Measurements from ENCODE around the gene SEM1.

DNA sequence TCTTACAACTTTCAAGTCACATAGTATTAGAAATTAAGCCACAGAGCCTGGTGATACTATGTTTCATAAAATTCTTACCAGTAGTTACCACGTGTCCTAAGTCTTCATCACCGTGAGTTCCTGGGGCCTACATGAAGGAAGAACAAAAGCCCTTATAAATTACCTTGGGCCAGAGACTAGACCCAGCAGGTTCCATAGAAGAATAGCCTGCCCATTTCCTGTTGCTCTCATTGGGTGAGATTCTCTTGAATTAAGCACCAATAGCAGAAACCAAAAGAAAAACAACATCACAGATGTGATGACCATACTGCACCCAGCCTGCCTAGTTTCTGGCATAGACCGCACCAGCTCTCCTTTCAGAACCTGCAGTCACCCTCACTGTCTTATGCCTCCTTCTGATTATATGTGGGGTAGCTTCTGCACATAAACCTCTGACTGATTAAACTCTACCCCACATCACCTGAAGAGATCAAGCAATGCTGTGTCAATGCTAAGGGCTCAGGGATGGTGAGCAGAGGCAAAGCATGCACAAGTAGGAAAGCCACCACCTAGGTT lies 18.0 kb upstream of the SEM1 start:
- TF ChIP-seq JUN (CRISPR knock-in tag; IDR thresholded peaks at IDR 0.05) (no peak), IRF2 (CRISPR knock-in tag; IDR thresholded peaks at IDR 0.05; ENCODE audit: borderline replicate concordance, low read depth) (no peak), SP1 (CRISPR knock-in tag; conservative IDR thresholded peaks at IDR 0.05) (no peak), TEAD4 (CRISPR knock-in tag; IDR thresholded peaks at IDR 0.05) (no peak), ZNF138 (CRISPR knock-in tag; conservative IDR thresholded peaks at IDR 0.05) (no peak), NFYB (CRISPR knock-in tag; conservative IDR thresholded peaks at IDR 0.05; ENCODE audit: low read depth) (no peak)
- TF ChIP-seq, protein P1, sequence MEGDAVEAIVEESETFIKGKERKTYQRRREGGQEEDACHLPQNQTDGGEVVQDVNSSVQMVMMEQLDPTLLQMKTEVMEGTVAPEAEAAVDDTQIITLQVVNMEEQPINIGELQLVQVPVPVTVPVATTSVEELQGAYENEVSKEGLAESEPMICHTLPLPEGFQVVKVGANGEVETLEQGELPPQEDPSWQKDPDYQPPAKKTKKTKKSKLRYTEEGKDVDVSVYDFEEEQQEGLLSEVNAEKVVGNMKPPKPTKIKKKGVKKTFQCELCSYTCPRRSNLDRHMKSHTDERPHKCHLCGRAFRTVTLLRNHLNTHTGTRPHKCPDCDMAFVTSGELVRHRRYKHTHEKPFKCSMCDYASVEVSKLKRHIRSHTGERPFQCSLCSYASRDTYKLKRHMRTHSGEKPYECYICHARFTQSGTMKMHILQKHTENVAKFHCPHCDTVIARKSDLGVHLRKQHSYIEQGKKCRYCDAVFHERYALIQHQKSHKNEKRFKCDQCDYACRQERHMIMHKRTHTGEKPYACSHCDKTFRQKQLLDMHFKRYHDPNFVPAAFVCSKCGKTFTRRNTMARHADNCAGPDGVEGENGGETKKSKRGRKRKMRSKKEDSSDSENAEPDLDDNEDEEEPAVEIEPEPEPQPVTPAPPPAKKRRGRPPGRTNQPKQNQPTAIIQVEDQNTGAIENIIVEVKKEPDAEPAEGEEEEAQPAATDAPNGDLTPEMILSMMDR (IDR thresholded peaks at IDR 0.05), result no peak
- TF ChIP-seq, protein P2, sequence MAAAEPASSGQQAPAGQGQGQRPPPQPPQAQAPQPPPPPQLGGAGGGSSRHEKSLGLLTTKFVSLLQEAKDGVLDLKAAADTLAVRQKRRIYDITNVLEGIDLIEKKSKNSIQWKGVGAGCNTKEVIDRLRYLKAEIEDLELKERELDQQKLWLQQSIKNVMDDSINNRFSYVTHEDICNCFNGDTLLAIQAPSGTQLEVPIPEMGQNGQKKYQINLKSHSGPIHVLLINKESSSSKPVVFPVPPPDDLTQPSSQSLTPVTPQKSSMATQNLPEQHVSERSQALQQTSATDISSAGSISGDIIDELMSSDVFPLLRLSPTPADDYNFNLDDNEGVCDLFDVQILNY (CRISPR knock-in tag; IDR thresholded peaks at IDR 0.05), result no peak
- TF ChIP-seq, protein P3, sequence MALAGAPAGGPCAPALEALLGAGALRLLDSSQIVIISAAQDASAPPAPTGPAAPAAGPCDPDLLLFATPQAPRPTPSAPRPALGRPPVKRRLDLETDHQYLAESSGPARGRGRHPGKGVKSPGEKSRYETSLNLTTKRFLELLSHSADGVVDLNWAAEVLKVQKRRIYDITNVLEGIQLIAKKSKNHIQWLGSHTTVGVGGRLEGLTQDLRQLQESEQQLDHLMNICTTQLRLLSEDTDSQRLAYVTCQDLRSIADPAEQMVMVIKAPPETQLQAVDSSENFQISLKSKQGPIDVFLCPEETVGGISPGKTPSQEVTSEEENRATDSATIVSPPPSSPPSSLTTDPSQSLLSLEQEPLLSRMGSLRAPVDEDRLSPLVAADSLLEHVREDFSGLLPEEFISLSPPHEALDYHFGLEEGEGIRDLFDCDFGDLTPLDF (CRISPR knock-in tag; IDR thresholded peaks at IDR 0.05), result no peak
- TF ChIP-seq, protein P4, sequence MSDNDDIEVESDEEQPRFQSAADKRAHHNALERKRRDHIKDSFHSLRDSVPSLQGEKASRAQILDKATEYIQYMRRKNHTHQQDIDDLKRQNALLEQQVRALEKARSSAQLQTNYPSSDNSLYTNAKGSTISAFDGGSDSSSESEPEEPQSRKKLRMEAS (CRISPR knock-in tag; IDR thresholded peaks at IDR 0.05), result no peak

Data from WTC11 (cell line).